Brain pericyte (primary cell): ENCODE results near the gene HSPA2.

Source experiments
- DNase-seq: peaks from one replicate; pipeline ENCODE4 v3.0.0-alpha.2; 2012; ENCODE audit warnings: low read depth, low spot score

The HSPA2 gene

GRCh38 chr14:64540208-64541202 is at the start of gene HSPA2:
TSS of gene HSPA2 (plus strand) at chr14:64540741. CDS start at chr14:64540850, 109 bp downstream.
- DNase-seq = peak; percentile 99

- DNase-seq = no peak
Measured at GRCh38 chr14:64491637-64492036, 48.9 kb upstream of the HSPA2 start.

GRCh38 chr14:64493455-64493854 is 47.1 kb upstream of the HSPA2 start:
- DNase-seq = no peak

- DNase-seq = no peak
Measured at GRCh38 chr14:64495252-64495651, 45.3 kb upstream of the HSPA2 start.

GRCh38 chr14:64496764-64497163 is 43.8 kb upstream of the HSPA2 start:
- DNase-seq = no peak

- no peak for DNase-seq
Measured at GRCh38 chr14:64500088-64500487, 40.5 kb upstream of the HSPA2 start.

- DNase-seq = no peak
Measured at GRCh38 chr14:64501411-64502171, 39.0 kb upstream of the HSPA2 start.

GRCh38 chr14:64502456-64502855 is 38.1 kb upstream of the HSPA2 start:
- no peak for DNase-seq

GRCh38 chr14:64502887-64503433 is 37.6 kb upstream of the HSPA2 start:
- no peak for DNase-seq

- peak; percentile 77 for DNase-seq
Measured at GRCh38 chr14:64503434-64504309, 36.9 kb upstream of the HSPA2 start, which contains the start of gene ZBTB25. TSS of gene ZBTB25 (minus strand) at chr14:64503838. CDS start at chr14:64490533, 13,305 bp downstream.

GRCh38 chr14:64504310-64504896 is 36.1 kb upstream of the HSPA2 start, which contains the start of gene ZBTB1:
TSS of gene ZBTB1 (plus strand) at chr14:64504770. CDS start at chr14:64521505, 16,735 bp downstream.
- DNase-seq = peak; percentile 89

- DNase-seq = peak; percentile 53
Measured at GRCh38 chr14:64504897-64505794, 35.4 kb upstream of the HSPA2 start.

GRCh38 chr14:64506721-64507120 is 33.8 kb upstream of the HSPA2 start:
- no peak for DNase-seq

- DNase-seq = no peak
Measured at GRCh38 chr14:64507376-64508156, 33.0 kb upstream of the HSPA2 start.

- DNase-seq = no peak
Measured at GRCh38 chr14:64508215-64508776, 32.2 kb upstream of the HSPA2 start.

- DNase-seq = no peak
Measured at GRCh38 chr14:64509036-64509435, 31.5 kb upstream of the HSPA2 start.

GRCh38 chr14:64510825-64511671 is 29.5 kb upstream of the HSPA2 start:
- DNase-seq = no peak
